ENCODE results near the gene TMEM51. TPM values are rescaled to one million over a fixed set of nuclear protein-coding genes. Genes with fewer than 3 reads are reported as not detected.

The TMEM51 gene
- total RNA-seq, 2 donors from 2014 or later, result 26.5 to 36.9 TPM

DNA sequence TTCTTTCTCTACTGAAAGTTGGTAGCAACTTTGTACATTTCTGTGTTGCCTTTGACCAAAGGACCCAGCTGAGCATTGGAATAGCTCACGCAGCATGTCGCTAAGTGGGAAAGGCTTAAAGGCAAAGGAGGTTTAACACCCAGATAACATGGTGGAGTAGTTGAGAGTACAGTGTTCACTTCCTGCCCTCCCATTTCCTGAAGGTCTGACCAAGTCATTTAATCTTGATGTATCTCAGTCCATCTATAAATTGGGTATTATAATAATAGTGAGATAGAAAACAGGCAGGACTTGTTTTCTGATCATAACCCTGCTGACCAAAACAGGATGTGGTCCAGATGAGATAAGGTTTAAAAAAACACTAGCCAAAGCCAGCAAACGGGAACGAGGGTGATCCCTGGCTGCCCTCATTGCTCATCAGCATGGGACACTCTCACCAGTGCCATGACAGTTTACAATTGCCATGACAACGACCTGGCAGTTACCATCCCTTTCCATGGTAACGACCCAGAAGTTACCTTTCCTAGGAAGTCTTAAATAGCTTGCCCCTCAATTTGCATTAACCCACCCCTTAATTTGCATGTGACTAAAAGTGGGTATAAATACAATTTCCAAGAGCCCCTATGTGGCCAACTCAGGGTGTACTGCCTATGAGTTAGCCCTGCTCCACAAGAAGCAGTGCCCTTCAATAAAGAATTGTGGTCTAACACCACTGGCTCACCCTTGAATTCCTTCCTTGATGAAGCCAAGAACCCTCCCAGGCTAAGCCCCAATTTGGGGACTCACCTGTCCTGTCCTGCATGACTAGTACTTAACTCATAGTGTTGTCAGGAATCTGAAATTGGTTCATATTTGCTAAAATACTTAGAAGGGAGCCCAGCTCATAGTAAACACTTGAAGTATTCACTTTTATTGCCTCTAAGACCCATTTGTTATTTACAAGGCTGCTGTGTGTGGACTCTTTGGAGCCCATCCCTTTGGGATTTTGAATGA, 65.0 kb downstream of the TMEM51 start:
- Histone ChIP-seq H3K4me3 (no peak overlapping the region), H3K27me3 (no peaks in the 10 kb centered on the region), H3K9me3 (no peaks in the 10 kb centered on the region), H3K36me3 (replicated peaks in 1 of 2; ENCODE audit: insufficient read depth in 1 of 2, low read depth in 2 of 2) (peaks cover 3 to 5% of the 10 kb centered on the region in 2 donors), H3K4me1 (peaks cover 25% of the 10 kb centered on the region), H3K27ac (no peak overlapping the region)
- intact Hi-C loops (cut with DNase I), result loop anchor here (10.0 kb wide), 1 partner anchor 46 kb away; no protein-coding TSS in a partner anchor
- DNase-seq, result peak in 2 of 4 donors; percentile 28 to 35
- WGBS, 2 donors, result 55 to 63% methylated on average over 5 to 6 of the region's 6 CpGs
- no peak for TF ChIP-seq CTCF (IDR thresholded peaks at IDR 0.05)
- TF ChIP-seq POLR2A (IDR thresholded peaks at IDR 0.05), result no peak
- peak; percentile 43 for ATAC-seq

DNA sequence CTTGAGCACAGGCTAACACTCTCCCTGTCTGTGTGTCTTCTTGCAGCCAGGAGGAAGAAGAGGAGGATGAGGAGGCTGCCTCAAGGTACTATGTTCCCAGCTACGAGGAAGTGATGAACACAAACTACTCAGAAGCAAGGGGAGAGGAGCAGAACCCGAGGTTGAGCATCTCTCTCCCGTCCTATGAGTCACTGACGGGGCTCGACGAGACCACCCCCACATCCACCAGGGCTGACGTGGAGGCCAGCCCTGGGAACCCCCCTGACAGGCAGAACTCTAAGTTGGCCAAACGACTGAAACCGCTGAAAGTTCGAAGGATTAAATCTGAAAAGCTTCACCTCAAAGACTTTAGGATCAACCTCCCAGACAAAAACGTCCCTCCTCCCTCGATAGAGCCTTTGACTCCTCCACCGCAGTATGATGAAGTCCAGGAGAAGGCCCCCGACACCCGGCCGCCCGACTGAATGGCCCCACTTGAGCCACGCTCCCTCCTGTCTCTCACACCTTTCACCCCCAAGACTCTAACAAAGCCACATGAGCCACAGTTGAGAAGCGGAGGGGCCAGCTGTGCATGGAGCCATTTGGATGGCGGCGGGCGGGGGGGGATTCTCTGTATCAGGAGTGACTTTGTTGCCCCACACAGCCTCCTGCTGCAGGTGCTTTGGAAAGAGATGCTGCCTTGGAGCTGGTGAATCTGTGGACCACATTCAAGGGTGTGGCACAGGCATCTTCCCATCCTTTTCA, 65.9 kb downstream of the TMEM51 start:
- DNase-seq (no peak), ATAC-seq (no peak)
- no peaks in the 10 kb centered on the region for H3K9me3 ChIP-seq
- peaks cover 3 to 5% of the 10 kb centered on the region in 2 donors for H3K36me3 ChIP-seq (replicated peaks in 1 of 2; ENCODE audit: insufficient read depth in 1 of 2, low read depth in 2 of 2)
- intact Hi-C loops (cut with DNase I), result loop anchor here (10.0 kb wide), 1 partner anchor 45 kb away; no protein-coding TSS in a partner anchor
- no peaks in the 10 kb centered on the region for H3K27me3 ChIP-seq
- peaks cover 17% of the 10 kb centered on the region for H3K4me1 ChIP-seq
- H3K4me3 ChIP-seq, result no peak overlapping the region
- TF ChIP-seq POLR2A (IDR thresholded peaks at IDR 0.05), result no peak
- no peak for TF ChIP-seq CTCF (IDR thresholded peaks at IDR 0.05)
- WGBS, 2 donors, result 85 to 87% methylated on average over 22 of the region's 22 CpGs
- no peak overlapping the region for H3K27ac ChIP-seq

DNA sequence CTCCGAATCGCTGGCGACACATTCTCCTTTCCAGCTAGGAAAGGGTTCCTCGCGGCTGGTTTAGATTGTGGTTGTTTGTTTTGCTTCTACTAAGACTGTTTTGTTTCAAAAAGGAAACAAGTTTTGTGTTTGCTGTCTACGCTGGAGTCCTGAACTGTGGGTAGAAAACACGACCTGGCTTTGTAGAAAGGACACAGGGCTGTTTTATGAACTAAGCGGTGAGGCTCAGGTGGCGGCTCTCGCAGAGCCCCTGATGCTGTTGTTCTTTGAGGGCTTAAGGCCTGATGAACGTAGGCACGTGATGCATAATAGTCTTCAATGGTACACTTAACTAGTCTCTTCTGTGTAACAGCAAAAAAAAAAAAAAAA, 66.5 kb downstream of the TMEM51 start:
- intact Hi-C loops (cut with DNase I), result no loop called here
- Histone ChIP-seq H3K27ac (no peak overlapping the region), H3K4me3 (no peak overlapping the region), H3K4me1 (peaks cover 17% of the 10 kb centered on the region), H3K9me3 (no peaks in the 10 kb centered on the region), H3K27me3 (no peaks in the 10 kb centered on the region), H3K36me3 (replicated peaks in 1 of 2; ENCODE audit: insufficient read depth in 1 of 2, low read depth in 2 of 2) (peaks cover 3% of the 10 kb centered on the region in 2 donors)
- ATAC-seq (no peak), DNase-seq (no peak)
- TF ChIP-seq POLR2A (IDR thresholded peaks at IDR 0.05) (no peak), CTCF (IDR thresholded peaks at IDR 0.05) (no peak)
- WGBS, 2 donors, result 78 to 80% methylated on average over 12 of the region's 12 CpGs

GRCh38 chr1:15220825-15221431, 67.4 kb downstream of the TMEM51 start:
- no peak for TF ChIP-seq CTCF (IDR thresholded peaks at IDR 0.05)
- no peak for TF ChIP-seq POLR2A (IDR thresholded peaks at IDR 0.05)
- Histone ChIP-seq H3K4me3 (no peak overlapping the region), H3K4me1 (peaks cover 17% of the 10 kb centered on the region), H3K36me3 (replicated peaks in 1 of 2; ENCODE audit: insufficient read depth in 1 of 2, low read depth in 2 of 2) (peaks cover 3% of the 10 kb centered on the region in 2 donors), H3K27me3 (no peaks in the 10 kb centered on the region), H3K27ac (no peak overlapping the region), H3K9me3 (no peaks in the 10 kb centered on the region)
- DNase-seq, result peak in 3 of 4 donors; percentile 42 to 64 (median 54)
- intact Hi-C loops (cut with DNase I), result no loop called here
- ATAC-seq, result peak; percentile 17
- WGBS, 2 donors, result 52 to 56% methylated on average over 7 of the region's 7 CpGs

All from body of pancreas (tissue), 4 donors.